HEK293 (cell line): ENCODE results near the gene COL9A3.
A peak's percentile ranks its signal among the peaks of the same experiment; 100 is the strongest.

Source experiments
- CTCF ChIA-PET: fragments of 350-600 bp; formaldehyde crosslinking; extraction: SDS; loops from one replicate; lab custom pipeline; 2021; ENCODE audit warnings: antibody characterized with exemption; lab: Yijun Ruan, JAX
- POLR2A ChIA-PET: fragments of 300-600 bp; formaldehyde crosslinking; extraction: SDS; loops from one replicate; lab custom pipeline; 2020; ENCODE audit warnings: antibody characterized with exemption, inconsistent platforms; lab: Yijun Ruan, JAX
- H3K27ac ChIP-seq: fragments of 200-500 bp; sonication (Bioruptor generic); 2 replicates; pipeline ENCODE4 v1.5.1; 2014; ENCODE audit warnings: low read depth, low read length, control low read depth, inconsistent platforms; ENCODE audit errors: extremely low read depth
- H3K36me3 ChIP-seq, 2 experiments: fragments of 200-500 bp in 1 of 2; sonication (Bioruptor generic) in 1 of 2; 1 replicate in 1 of 2; 2 replicates in 1 of 2; pipeline ENCODE4 v1.5.1; 2014 to 2017; ENCODE audit warnings: inconsistent platforms in 2 of 2, low read length in 2 of 2; ENCODE audit not compliant: control insufficient read depth in 2 of 2, insufficient read depth in 1 of 2
- H3K4me1 ChIP-seq: fragments of 200-500 bp; sonication (Bioruptor generic); 2 replicates; pipeline ENCODE4 v1.5.1; 2014; ENCODE audit warnings: mild to moderate bottlenecking, low read length, inconsistent platforms; ENCODE audit not compliant: control insufficient read depth, insufficient read depth
- H3K4me3 ChIP-seq: 2 replicates; pipeline ENCODE4 v1.5.1; 2011; ENCODE audit warnings: low read depth, mild to moderate bottlenecking, control low read depth, low read length, moderate library complexity
- H3K9me3 ChIP-seq: fragments of 200-500 bp; sonication (Bioruptor generic); 2 replicates; pipeline ENCODE4 v1.5.1; 2014; ENCODE audit warnings: low read depth, low read length, inconsistent platforms; ENCODE audit not compliant: control insufficient read depth, insufficient read depth
- BCL11A ChIP-seq: fragments of 450-650 bp; formaldehyde crosslinking; IDR thresholded peaks from 2 replicates; pipeline ENCODE4 v1.5.1; 2016; ENCODE audit warnings: low read depth, missing biosample characterization, missing genetic modification characterization
- BCL6B ChIP-seq: fragments of 450-650 bp; formaldehyde crosslinking; IDR thresholded peaks from 2 replicates; pipeline ENCODE4 v1.5.1; 2017; ENCODE audit warnings: missing biosample characterization, missing genetic modification characterization
- GLIS2 ChIP-seq: fragments of 450-650 bp; formaldehyde crosslinking; IDR thresholded peaks from 2 replicates; pipeline ENCODE4 v1.5.1; 2016; ENCODE audit warnings: missing biosample characterization, missing genetic modification characterization
- MYNN ChIP-seq: fragments of 450-650 bp; formaldehyde crosslinking; IDR thresholded peaks from 2 replicates; pipeline ENCODE4 v1.5.1; 2016; ENCODE audit warnings: missing biosample characterization, missing genetic modification characterization, borderline replicate concordance
- REST ChIP-seq: fragments of 450-650 bp; formaldehyde crosslinking; IDR thresholded peaks from 2 replicates; pipeline ENCODE4 v1.5.1; 2016; ENCODE audit warnings: missing biosample characterization, missing genetic modification characterization
- ZBTB7A ChIP-seq: fragments of 450-650 bp; formaldehyde crosslinking; IDR thresholded peaks from 2 replicates; pipeline ENCODE4 v1.5.1; 2016; ENCODE audit warnings: low read depth, missing biosample characterization, missing genetic modification characterization
- ZEB2 ChIP-seq: fragments of 450-650 bp; formaldehyde crosslinking; IDR thresholded peaks from 2 replicates; pipeline ENCODE4 v1.5.1; 2016; ENCODE audit warnings: missing biosample characterization, missing genetic modification characterization
- ZNF112 ChIP-seq: fragments of 450-650 bp; formaldehyde crosslinking; IDR thresholded peaks from 2 replicates; pipeline ENCODE4 v1.5.0; 2017; ENCODE audit warnings: missing biosample characterization, missing genetic modification characterization
- ZNF132 ChIP-seq: fragments of 450-650 bp; formaldehyde crosslinking; IDR thresholded peaks from 2 replicates; pipeline ENCODE4 v1.5.1; 2017; ENCODE audit warnings: missing biosample characterization, missing genetic modification characterization, borderline replicate concordance
- ZNF140 ChIP-seq: fragments of 450-650 bp; formaldehyde crosslinking; IDR thresholded peaks from 2 replicates; pipeline ENCODE4 v1.5.1; 2016; ENCODE audit warnings: missing biosample characterization, missing genetic modification characterization
- ZNF274 ChIP-seq, 2 experiments: fragments of 200-500 bp in 1 of 2; fragments of 450-650 bp in 1 of 2; sonication (Bioruptor generic) in 1 of 2; formaldehyde crosslinking in 1 of 2; IDR thresholded peaks; 2 replicates each; pipeline versions ENCODE4 v1.5.1 to v1.6.1; 2014 to 2016; ENCODE audit warnings: borderline replicate concordance in 1 of 2, inconsistent platforms in 1 of 2, low read length in 1 of 2, missing biosample characterization in 1 of 2, missing genetic modification characterization in 1 of 2
- ZNF280D ChIP-seq: fragments of 450-650 bp; formaldehyde crosslinking; IDR thresholded peaks from 2 replicates; pipeline ENCODE4 v1.5.1; 2016; ENCODE audit warnings: missing biosample characterization, missing genetic modification characterization
- ZNF362 ChIP-seq: fragments of 450-650 bp; formaldehyde crosslinking; IDR thresholded peaks from 2 replicates; pipeline ENCODE4 v1.5.1; 2016; ENCODE audit warnings: missing biosample characterization, missing genetic modification characterization
- ZNF391 ChIP-seq: fragments of 450-650 bp; formaldehyde crosslinking; IDR thresholded peaks from 2 replicates; pipeline ENCODE4 v1.5.1; 2016; ENCODE audit warnings: low read depth, missing biosample characterization, missing genetic modification characterization, borderline replicate concordance
- ZNF449 ChIP-seq: fragments of 450-650 bp; formaldehyde crosslinking; IDR thresholded peaks from 2 replicates; pipeline ENCODE4 v1.5.1; 2017; ENCODE audit warnings: missing biosample characterization, mild to moderate bottlenecking, missing genetic modification characterization, moderate library complexity
- ZNF48 ChIP-seq: fragments of 450-650 bp; formaldehyde crosslinking; IDR thresholded peaks from 2 replicates; pipeline ENCODE4 v1.5.1; 2016; ENCODE audit warnings: missing biosample characterization, missing genetic modification characterization
- ZNF654 ChIP-seq: fragments of 450-650 bp; formaldehyde crosslinking; IDR thresholded peaks from 2 replicates; pipeline ENCODE4 v1.5.1; 2016; ENCODE audit warnings: low read depth, missing biosample characterization, missing genetic modification characterization
- ZSCAN4 ChIP-seq: fragments of 450-650 bp; formaldehyde crosslinking; IDR thresholded peaks from 2 replicates; pipeline ENCODE4 v1.5.1; 2017; ENCODE audit warnings: missing biosample characterization, missing genetic modification characterization

The COL9A3 gene

GRCh38 chr20:62825333-62825985 lies 8.6 kb downstream of the COL9A3 start:
- no peak overlapping the region for H3K4me3 ChIP-seq
- CTCF ChIA-PET = interaction anchor here (1.0 to 1.3 kb wide), 3 partner anchors 17 to 184 kb away, joined by 3 to 4 read pairs (median 3); no protein-coding TSS in a partner anchor

More at GRCh38 chr20:62825333-62825985, 8.6 kb downstream of the COL9A3 start:
- POLR2A ChIA-PET = interaction anchor here (0.6 to 1.3 kb wide), 4 partner anchors 10 to 48 kb away, joined by 3 to 6 read pairs (median 4); no protein-coding TSS in a partner anchor
- TF ChIP-seq GLIS2 (tag by site-specific recombination) (peak; percentile 68), ZNF362 (tag by site-specific recombination) (no peak), ZNF112 (no peak), ZNF654 (no peak), ZBTB7A (tag by site-specific recombination) (peak; percentile 66; the same call in 1 of the 2 replicates), ZNF449 (tag by site-specific recombination) (no peak), BCL11A (no peak), ZNF274 (IDR thresholded peaks at IDR 0.05; ENCODE audit: low read length) (no peak), ZNF274 (tag by site-specific recombination; IDR thresholded peaks at IDR 0.05; ENCODE audit: borderline replicate concordance) (no peak), ZNF280D (tag by site-specific recombination) (no peak), ZEB2 (no peak), ZNF140 (no peak), MYNN (tag by site-specific recombination) (no peak), ZNF391 (tag by site-specific recombination) (no peak), ZNF48 (no peak), BCL6B (tag by site-specific recombination) (no peak), ZSCAN4 (tag by site-specific recombination) (no peak), ZNF132 (tag by site-specific recombination) (no peak), REST (peak; percentile 43)
- Histone ChIP-seq H3K9me3 (no peaks in the 10 kb centered on the region), H3K36me3 (no peaks in the 10 kb centered on the region), H3K27ac (no peak overlapping the region), H3K4me1 (no peaks in the 10 kb centered on the region; the same call in 1 of the 2 replicates)
